Activated T-helper 9 cell treated with anti-CD3 and anti-CD28 coated beads, Interleukin-2, amount 50 U/mL, for 16 hours (primary cell): ENCODE measurements around the gene CFHR3.
"Not testable (repeated sequence)": the region's sequence is repeated elsewhere in the genome, so short reads cannot be mapped to it uniquely, and the experiment has no call there.

Source experiments
- DNase-seq: peaks from one replicate; pipeline ENCODE4 v3.0.0-alpha.2; 2020; ENCODE audit warnings: low read depth

The CFHR3 gene

DNA sequence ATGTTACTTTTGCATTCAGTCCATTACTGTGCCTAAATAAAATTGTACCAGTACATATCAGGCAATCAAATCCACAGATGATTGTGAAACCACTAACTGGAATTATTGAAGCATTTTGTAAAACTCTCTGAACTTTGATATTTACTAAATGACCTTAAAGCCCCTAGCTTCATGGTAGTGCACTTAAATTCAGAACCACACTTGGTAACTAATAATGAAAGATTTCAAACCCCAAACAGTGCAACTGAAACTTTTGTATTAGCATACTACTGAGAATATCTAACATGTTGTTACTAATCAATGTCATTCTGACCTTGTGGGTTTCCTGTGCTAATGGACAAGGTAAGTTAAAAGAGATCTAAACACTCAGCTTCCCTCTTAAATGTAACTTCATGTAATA lies at the start of gene CFHR3:
Gene CFHR3 (plus strand): TSS at position 238 of the 400 bp plus-strand sequence. CDS start 47 bp downstream, at position 285.
- DNase-seq, result no peak

- no peak for DNase-seq
Measured at GRCh38 chr1:196732526-196732925, 42.1 kb upstream of the CFHR3 start.

GRCh38 chr1:196733091-196733970 lies 41.3 kb upstream of the CFHR3 start:
- no peak for DNase-seq

DNA sequence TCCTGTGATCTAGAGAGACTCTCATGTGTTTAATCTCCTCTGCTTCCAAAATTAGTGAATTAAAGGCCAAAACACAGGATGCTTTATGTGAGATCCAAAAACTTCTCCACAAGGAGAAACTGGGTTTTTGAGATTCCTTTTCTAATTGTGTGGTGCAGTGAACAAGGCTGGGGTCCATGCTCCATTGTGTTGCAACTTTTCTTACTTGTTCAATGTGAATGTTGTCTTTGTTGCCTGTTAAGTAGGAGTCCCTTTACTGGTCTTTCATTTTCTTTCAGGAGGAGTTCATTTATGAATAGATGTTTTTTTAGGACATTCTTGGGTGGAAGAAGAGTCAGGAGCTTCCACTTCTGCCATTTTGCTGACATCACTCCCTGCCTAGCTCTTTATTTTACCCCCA lies 40.6 kb upstream of the CFHR3 start:
- no peak for DNase-seq

DNA sequence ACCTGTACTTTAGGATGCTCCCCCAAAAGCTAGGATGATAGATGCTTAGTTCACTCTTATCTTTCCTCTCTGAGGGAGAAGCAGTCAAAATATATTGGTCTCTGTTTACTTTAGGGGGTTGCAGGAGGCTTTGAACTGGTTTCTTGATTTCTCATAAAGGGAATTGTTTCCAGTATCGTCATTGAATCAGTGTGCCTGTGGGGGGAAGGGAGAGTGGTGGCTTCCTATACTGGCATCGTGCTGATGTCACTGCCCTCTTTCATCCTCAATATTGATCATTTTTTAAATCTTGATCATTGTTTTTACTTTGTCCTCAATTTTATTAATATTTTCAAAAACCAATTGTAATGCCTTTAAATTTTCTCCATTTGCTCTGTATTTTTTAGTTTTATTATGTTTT lies 40.2 kb upstream of the CFHR3 start:
- no peak for DNase-seq

GRCh38 chr1:196738730-196739129 lies 35.9 kb upstream of the CFHR3 start:
- DNase-seq, result no peak

- DNase-seq, result not testable (repeated sequence)
Measured at GRCh38 chr1:196743244-196743643, 31.4 kb upstream of the CFHR3 start.

DNA sequence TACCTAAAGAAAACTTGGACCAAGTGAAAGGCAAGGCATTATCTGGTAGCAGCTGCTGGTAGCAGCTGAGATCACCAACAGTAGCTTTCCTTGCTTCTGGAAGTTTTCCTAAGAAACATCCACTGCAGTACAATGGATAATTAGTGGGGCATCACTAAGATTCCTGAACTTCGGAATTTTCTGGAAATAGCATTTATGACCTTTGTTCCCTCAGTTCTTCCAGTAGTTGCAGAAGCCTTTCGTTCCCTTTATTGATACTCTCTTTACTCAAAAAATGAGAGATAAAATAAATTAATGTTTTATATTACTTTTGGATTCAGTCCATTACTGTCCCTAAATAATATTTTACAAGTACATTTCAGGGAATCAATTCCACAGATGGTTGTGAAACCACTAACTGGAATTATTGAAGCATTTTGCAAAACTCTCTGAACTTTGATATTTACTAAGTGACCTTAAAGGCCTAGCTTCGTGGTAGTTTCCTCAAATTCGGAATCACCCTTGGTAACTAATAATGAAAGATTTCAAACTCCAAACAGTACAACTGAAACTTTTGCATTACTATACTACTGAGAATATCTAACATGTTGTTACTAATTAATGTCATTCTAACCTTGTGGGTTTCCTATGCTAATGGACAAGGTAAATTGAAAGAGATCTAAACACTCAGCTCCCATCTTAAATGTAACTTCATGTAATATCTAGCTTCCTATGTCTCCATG lies 9.5 kb upstream of the CFHR3 start:
- not testable (repeated sequence) for DNase-seq

- not testable (repeated sequence) for DNase-seq
Measured at GRCh38 chr1:196769823-196770222, 4.8 kb upstream of the CFHR3 start.

DNA sequence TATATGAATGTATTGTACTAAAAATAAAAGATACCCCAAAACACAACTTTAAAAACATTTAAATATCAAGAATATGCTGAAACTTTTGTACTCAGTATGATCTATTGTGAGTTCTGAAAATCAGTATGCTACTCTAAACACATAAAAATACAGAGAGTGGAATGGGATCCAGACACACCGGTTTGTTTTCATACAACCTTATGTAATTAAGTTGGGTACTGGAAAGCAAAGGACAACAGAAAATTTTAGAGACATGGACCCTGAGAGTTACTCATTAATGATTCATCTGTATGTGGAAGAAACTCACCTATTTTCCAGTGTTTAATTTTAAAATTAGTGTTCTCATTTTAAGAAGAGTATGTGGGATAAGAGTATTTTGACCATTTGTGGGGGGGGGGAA lies 927 bp upstream of the CFHR3 start:
- no peak for DNase-seq

- DNase-seq, result no peak
Measured at GRCh38 chr1:196774175-196774574, 465 bp upstream of the CFHR3 start.

- DNase-seq, result no peak
Measured at GRCh38 chr1:196777603-196778002, 3.0 kb downstream of the CFHR3 start.

- DNase-seq, result no peak
Measured at GRCh38 chr1:196779093-196779492, 4.5 kb downstream of the CFHR3 start.

GRCh38 chr1:196791252-196791651 lies 16.6 kb downstream of the CFHR3 start:
- DNase-seq, result not testable (repeated sequence)

- DNase-seq, result not testable (repeated sequence)
Measured at GRCh38 chr1:196794103-196794502, 19.5 kb downstream of the CFHR3 start.

- no peak for DNase-seq
Measured at GRCh38 chr1:196797891-196798290, 23.3 kb downstream of the CFHR3 start.

DNA sequence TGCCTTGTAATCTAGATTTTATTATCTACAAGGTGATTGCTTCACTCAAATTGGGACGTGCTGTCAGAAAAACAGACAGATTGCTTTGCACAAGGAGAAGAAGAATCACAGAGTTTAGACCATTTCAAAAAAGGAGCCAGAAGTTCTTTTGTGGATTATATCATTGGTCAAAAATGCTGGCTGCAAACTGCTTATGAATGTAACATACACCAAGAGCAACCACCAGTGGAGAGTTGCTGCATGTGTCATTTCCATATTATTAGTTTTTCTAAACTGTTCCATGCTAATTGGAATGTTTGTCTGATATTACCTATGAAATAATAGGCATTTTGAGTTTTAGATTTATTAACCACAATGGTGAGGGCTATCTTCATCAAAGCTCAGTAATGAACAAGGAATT lies 27.3 kb downstream of the CFHR3 start:
- DNase-seq, result not testable (repeated sequence)

- DNase-seq, result no peak
Measured at GRCh38 chr1:196808529-196809235, 34.0 kb downstream of the CFHR3 start.

GRCh38 chr1:196817442-196817841 lies 42.8 kb downstream of the CFHR3 start:
- DNase-seq, result not testable (repeated sequence)

GRCh38 chr1:196819531-196819930 lies 44.9 kb downstream of the CFHR3 start, which contains the start of gene CFHR1:
TSS of gene CFHR1 (plus strand) at chr1:196819731. CDS start at chr1:196819845, 114 bp downstream.
- not testable (repeated sequence) for DNase-seq

- not testable (repeated sequence) for DNase-seq
Measured at GRCh38 chr1:196827860-196828259, 53.2 kb downstream of the CFHR3 start.
